H1 (cell line): ENCODE data around the gene ARHGEF1. TPM values are rescaled to one million over a fixed set of nuclear protein-coding genes. Genes with fewer than 3 reads are reported as not detected.

Source experiments
- CBX8 ChIP-seq: fragments of 300-800, 300-1000 bp; sonication (generic); IDR thresholded peaks from 2 replicates; pipeline ENCODE4 v1.7.1; 2016; ENCODE audit warnings: low read depth, low read length, borderline replicate concordance
- polyA plus RNA-seq, 7 experiments: library from polyadenylated mRNA; depleted of rRNA in 3 of 7; stranded (reverse) in 5 of 7; unstranded in 2 of 7; fragments of >200 nt in 5 of 7; fragments of 200-250 nt in 2 of 7; gene quantifications; 1 replicate in 5 of 7; 2 replicates in 1 of 7; 4 replicates in 1 of 7; pipeline versions ENCODE4 v1.2.1 to v1.2.3, GENCODE V29; 2011 to 2013; ENCODE audit warnings: missing spikeins in 2 of 7, mixed read lengths in 2 of 7
- total RNA-seq: library from RNA; stranded (reverse); fragmentation: NEBNext Ultra II Directional; extraction: Animal tissue kit (Norgen Biotek cat#: 25700); gene quantifications from 2 replicates; pipeline ENCODE4 v1.2.1, GENCODE V29; 2021

Gene ARHGEF1
- total and polyA plus RNA-seq, 2 of the 8 experiments (the other 6 are each of a cell fraction or from before 2014, with no cell fraction given), result 23.0 to 49.0 TPM

GRCh38 chr19:41883821-41884733 is 1.1 kb downstream of the ARHGEF1 start (continued):
- no peak for TF ChIP-seq CBX8
- TF ChIP-seq, all 59 proteins: peak for 24
